Activated CD4-positive, alpha-beta T cell treated with anti-CD3 and anti-CD28 coated beads, Interleukin-2, amount 50 U/mL, for 1 hour (primary cell): Measurements from ENCODE around the gene MCTP2.
"Not testable (repeated sequence)": the region's sequence is repeated elsewhere in the genome, so short reads cannot be mapped to it uniquely, and the experiment has no call there.

Experiments
- DNase-seq: peaks from one replicate; pipeline ENCODE4 v3.0.0-alpha.2; 2020

Gene MCTP2

DNA sequence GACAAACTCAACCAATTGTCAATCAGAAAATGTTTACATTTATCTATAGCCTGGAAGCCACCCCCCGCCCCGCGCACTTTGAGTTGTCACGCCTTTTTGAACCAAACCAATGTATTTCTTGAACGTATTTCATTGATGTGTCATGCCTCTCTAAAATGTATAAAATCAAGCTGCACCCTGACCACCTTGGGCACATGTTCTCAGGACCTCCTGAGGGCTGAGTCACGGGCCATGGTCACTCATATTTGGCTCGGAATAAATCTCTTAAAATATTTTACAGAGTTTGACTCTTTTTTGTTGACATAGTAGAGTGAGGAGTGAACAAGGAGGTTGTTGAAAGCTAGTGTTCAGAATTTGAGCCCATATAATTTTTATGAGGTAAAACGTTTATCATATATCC lies 6.5 kb downstream of the MCTP2 start:
- no peak for DNase-seq

DNA sequence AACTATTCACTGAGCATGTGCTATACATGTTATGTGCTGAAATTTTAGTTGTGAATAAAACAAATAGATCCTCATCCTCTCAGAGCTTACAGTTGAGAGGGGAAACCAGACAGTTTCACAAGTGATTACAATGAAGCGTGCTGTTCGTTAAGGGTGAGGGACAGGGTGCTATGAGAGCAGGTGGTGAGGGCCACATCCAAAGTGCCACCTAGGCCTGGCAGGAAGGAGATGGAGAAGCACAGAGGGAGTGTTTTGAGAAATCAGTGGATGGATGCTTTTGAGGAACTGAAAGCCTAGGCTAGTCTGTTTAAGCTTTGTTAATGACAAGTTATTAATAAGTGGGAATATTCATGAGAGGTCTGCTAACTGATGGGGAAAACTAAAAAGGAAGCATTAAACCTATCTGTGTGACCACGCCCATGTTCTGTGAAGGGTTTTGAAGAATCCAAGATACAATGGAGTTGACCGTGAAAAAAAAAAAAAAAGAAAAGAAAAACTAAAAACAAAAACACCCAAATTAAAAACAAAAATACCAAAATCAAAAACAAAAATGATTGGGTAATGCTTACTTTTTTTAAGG lies 7.3 kb downstream of the MCTP2 start:
- no peak for DNase-seq

DNA sequence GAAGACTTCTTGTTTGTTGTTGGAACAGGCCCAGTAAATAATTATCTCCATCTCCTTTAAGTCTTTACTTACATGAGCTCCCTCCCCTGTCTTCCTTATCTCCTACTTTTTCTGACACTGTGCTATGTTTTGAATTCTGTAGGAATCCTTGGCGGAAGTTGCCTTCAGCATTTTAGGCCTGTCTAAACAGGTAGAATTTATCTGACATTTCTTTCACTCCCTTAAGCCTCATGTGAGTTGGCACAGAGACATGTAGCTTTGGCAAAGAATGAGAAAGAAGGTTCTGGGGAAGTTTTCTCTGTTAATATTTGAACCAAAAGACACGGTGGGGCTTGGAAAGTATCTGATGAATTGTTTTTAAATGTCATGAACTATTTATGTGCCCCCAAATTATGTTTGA lies 8.1 kb downstream of the MCTP2 start:
- no peak for DNase-seq

DNA sequence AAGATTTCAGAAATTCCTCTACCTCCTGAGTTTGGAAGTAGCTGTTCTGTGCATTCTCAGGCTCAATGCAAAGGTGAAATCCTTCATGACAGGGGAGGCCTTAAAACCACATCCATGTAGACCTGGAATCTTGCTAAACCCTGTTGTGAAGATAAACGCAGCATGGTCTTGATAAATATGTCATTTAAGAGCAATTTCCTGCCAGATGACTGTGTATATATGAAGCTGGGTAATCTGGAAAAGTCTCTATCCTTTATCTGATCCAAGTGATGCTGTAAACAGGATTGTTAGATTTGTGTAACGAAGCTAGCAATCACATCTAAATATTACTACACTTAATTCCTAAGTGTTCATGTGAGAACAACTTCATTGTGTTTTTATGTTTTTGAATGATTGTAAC lies 9.1 kb downstream of the MCTP2 start:
- no peak for DNase-seq

DNA sequence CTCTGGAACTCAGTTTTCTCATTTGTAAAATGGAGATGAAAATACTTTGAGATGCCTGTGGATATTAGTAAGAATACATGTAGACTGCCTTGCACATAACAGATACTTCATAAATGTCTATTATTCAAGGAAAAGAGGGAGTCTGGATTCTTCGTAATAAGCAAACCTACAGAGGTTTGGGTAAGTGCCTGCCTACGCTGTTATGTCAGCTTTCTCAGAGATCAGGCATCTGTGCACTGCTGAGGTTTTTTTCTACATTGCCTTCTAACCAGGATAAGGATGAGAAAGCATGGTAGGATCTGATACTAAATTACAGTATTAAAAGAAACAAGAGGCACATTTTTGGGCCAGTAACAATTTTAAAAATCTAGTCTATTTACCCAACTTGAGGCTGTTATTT lies 10.9 kb downstream of the MCTP2 start:
- no peak for DNase-seq

DNA sequence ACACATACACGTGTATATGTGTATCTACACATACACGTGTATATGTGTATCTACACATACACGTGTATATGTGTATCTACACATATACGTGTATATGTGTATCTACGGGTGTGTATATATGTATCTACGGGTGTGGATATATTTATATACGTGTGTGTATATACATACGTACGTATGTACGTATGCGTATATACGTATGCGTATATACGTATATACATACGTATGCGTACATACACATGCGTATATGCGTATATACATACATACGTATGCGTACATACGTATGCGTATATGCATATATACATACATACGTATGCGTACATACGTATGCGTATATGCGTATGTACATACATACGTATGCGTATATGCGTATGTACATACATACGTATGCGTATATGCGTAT lies 11.6 kb downstream of the MCTP2 start:
- DNase-seq, result not testable (repeated sequence)

DNA sequence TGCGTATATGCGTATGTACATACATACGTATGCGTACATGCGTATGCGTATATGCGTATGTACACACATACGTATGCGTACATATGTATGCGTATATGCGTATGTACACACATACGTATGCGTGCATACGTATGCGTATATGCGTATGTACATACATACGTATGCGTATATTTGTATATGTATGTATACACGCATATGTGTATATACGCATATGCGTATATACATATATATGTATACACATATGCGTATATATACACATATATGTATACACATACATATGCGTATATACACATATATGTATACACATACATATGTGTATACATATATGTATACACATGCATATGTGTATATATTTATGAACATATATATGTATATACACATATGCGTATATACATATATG lies 12.1 kb downstream of the MCTP2 start:
- no peak for DNase-seq

DNA sequence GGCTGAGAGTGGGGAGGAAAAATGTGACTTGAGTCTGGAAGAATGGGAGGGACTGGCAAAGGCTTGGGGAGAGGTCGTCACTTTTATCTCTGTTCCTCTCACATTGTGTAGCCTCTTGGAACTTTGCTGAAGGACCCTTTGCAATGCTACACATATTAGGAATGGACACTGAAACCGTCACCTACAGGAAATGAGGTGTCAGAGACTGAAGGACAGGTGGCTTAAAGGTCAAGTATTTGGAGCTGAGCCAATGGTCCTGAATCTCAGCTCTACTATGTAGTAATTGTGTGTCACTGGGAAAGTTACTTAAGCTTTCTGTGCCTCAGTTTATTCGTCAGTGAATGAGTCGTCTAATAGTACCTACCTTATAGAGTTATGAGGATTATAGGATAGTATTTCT lies 14.7 kb downstream of the MCTP2 start:
- no peak for DNase-seq

DNA sequence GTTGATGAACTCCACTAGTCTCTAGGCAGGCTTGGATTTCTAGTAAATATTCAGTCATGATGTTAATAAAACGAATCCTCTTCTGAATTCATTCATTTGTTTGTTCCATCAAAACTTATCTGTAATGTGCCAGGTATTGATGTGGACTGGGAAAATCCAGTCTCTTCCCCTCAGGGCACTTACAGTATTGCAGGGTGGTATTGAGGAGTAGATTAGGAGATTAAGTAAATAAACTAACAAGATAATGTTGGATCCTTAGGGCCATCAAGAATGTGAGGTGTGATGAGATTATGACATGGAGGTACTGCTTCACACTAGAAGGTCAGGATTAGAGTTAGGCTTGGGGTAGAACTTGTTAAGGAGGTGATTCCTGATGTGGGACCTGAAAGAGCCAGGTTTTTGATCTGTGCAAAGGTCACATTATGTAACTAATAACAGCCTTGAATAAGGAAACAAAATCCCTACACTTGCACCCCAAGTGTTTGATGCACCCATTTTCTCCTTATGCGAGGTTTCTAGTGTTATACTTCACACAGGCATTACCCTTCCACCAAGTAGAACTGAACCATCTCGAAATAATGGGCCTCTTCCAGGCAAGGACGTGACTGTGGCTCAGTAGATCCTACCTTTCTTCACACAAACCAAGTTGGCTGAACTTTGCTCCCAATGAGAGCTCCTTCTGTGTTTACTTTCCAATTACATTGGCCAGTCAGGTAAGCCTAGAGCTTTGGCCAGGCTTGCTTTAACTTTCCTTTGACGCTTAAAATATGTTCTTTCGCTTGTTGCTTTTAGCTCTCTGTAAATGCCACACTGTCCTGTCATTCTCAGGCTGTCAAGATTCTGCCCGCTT lies 16.7 kb downstream of the MCTP2 start:
- DNase-seq, result no peak

DNA sequence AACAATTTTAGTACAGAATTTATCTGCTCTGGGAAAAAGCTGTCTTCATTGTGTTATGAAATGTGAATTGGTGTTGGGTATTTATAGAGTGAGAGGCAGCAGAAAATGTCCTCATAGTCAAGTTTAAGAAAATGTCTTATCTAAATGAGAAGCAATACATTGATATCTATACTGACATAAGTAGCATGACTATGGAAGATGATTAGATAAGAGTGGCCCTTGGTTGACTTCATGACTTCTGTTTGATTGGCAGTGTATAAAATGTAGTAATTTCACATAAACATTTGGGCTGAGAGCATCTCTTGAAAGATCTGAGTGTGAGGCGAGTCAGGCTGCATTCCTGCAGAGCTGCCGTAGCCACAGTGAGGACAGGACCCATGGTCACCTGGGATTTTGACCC lies 19.4 kb downstream of the MCTP2 start:
- DNase-seq, result no peak

DNA sequence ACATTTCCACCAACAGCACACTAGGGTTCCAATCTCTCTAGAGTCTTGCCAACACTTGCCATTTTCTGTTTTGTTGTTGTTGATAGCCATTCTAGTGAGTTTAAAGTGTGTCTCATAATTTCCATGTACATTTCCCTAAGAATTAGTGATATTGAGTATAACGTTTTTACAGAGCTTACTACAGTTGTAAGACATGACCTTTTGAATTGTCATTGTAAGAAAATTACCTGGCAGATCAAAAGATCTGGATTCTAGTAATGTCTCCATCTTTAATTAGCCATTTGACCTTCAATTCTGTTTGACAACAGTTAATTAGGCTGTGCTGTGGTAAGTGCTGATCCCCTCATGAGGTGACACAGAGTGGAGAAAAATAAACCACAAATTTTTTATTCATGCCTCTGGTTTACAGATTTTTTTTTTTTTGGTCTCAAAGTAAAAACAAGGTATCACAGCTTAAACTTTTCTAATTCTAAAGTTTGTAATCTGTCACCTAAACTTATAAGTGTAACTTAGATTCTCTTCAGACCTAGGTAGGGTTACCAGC lies 20.9 kb downstream of the MCTP2 start:
- no peak for DNase-seq

DNA sequence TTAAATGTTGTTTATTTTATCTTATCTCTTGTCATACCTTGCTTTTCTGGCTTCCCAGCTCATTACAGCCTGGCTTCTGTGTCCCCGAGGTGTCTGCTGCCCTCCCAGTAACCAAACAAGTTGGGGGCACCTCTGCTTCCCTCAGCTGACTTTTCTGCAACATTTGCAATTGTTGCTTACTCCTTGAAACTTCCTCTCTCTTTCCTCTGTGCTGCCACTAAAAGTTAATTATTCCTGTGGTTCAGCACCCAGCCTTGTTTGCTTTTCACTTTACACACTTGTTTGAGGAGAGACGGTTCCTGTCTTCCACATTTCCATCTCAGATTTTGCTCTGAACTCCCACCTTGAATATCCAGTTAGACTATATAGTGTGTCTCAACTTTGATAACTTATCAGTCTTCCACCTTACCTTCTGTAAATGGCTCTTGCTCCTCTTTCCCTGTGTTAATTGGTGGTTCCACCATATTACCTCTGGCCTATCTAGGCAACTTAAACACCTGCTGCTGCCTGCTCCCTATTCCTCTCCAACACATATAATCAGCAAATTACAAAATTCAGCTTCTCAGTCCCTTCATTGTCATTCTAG lies 21.6 kb downstream of the MCTP2 start:
- no peak for DNase-seq

DNA sequence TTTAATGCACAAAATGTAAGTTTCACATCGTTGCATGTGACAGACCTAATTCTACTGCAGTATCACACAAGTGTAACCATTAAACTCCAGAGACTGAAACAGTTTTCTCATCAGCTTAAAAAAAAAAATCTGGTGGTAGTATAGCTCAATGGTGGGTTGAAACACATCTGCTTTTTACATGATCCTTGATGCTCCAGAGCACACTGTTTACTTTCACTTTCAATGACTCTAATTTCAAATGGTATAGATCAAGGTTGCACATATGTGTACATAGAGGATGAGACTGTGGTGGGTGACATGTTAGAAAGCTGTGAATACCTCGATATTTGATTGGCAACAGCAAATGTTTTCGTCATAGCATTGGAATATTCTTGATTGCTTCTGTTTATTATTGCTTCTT lies 22.4 kb downstream of the MCTP2 start:
- DNase-seq, result no peak

DNA sequence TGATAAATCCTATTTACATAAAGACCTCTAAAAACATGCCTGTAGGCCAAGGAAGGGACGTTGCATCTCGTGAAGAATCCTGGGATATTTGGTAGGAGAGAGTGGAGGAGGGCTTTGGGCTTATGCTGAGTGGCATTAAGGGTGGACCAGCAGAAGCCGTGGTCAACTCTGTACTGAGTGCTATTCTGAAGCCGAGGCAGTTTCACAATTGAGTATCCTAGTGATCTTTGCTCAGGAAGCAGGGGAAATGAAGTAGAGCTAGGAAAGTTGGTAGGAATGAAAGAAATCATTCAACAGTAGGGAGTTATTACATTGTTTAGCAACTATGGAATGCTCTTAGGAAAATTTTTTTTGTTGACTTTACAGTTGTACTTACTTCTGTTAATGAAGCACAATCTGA lies 24.2 kb downstream of the MCTP2 start:
- no peak for DNase-seq

DNA sequence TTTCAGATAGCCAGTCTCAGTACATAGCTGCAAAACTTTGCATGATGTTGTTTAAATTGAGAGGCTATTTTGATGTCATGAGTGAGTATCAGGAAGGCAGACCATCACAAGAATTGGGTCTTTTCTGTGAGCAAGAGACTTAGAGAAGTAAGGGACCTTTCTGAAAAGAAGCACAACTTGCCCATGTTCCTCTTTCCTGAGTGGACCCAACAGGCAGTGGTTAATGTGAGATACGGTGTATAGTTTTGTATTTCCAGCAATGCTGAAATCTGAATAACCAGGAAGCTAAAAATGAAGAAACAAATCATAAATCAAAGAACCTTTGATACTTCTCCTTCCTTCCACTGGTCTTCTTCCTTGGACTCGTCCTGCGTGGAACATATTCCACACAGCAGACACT lies 25.1 kb downstream of the MCTP2 start:
- no peak for DNase-seq

DNA sequence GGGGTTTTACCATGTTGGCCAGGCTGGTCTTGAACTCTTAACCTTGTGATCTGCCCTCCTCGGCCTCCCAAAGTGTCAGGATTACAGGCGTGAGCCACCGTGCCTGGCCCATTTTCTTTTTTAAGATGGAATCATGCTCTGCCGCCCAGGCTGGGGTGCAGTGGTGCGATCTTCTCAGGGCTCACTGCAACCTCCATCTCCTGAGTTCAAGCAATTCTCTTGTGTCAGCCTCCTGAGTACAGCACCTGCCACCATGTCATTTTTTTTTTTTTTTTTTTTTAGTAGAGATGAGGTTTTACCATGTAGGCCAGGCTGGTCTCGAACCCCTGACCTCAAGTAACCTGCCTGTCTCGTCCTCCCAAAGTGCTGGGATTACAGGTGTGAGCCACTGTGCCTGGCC lies 26.4 kb downstream of the MCTP2 start:
- not testable (repeated sequence) for DNase-seq

- DNase-seq, result no peak
Measured at GRCh38 chr15:94258246-94258645, 26.9 kb downstream of the MCTP2 start.

DNA sequence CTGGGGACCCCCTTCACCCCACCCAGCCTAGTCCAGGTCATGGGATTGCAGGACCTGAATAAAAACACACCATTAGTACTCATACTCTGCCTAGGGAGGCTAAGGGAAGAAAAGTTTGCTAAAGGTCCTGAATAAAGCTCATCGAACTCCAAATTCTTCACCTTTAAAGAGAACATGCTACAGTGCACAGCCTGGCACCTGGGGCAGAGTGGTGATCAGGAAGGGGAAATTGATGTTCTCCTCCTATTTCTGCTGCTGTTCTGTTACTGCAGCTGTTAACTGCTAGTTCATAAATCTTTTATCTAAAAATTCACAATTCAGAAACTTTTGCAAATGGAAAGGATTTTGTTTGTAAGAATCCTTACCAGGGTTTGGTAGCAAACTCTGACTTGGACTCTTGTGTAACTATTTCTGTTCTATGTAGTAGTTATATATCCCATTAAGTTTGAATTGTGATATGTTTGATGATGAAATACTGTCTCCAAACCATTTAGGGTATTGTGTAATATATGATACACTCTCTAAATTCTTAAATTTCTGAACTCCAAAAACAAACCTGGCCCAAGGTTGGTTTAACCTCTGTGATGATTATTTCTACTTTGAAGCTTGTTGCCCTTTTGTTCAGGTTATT lies 27.9 kb downstream of the MCTP2 start:
- DNase-seq, result no peak

- no peak for DNase-seq
Measured at GRCh38 chr15:94259863-94260262, 28.5 kb downstream of the MCTP2 start.

GRCh38 chr15:94262201-94262600 lies 30.8 kb downstream of the MCTP2 start:
- DNase-seq, result no peak

- no peak for DNase-seq
Measured at GRCh38 chr15:94263341-94264273, 32.2 kb downstream of the MCTP2 start.

DNA sequence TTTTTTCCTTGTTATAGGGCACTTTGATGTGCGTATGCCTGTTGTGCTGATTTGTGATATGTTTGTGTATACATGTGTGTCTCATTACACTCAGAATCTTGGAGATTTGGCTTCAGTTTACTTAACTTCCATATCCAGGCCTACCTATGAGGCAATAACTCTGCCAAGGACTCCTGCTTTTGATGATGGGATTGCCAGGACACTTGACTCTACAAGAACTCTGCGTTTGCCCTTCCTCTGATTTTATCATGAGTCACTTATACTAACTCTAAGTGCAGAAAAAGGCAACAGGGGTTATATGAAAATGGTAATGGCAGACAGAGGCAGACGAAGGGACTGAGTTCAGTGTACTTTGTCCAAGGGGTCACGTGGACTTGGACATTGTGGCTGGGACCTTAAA lies 33.6 kb downstream of the MCTP2 start:
- DNase-seq, result no peak

GRCh38 chr15:94265982-94266381 lies 34.6 kb downstream of the MCTP2 start:
- no peak for DNase-seq
